Measurements from ENCODE around the gene SYTL1.

The SYTL1 gene, protein sequence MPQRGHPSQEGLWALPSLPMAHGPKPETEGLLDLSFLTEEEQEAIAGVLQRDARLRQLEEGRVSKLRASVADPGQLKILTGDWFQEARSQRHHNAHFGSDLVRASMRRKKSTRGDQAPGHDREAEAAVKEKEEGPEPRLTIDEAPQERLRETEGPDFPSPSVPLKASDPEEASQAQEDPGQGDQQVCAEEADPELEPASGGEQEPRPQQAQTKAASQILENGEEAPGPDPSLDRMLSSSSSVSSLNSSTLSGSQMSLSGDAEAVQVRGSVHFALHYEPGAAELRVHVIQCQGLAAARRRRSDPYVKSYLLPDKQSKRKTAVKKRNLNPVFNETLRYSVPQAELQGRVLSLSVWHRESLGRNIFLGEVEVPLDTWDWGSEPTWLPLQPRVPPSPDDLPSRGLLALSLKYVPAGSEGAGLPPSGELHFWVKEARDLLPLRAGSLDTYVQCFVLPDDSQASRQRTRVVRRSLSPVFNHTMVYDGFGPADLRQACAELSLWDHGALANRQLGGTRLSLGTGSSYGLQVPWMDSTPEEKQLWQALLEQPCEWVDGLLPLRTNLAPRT

GRCh38 chr1:27341525-27342252 lies at the start of gene SYTL1:
Gene SYTL1, plus strand, starts transcription at chr1:27342022. Its CDS starts 3,313 bp downstream, at chr1:27345335.
- DNase-seq (ENCODE audit: low read depth in 1 of 2, low spot score in 1 of 2) = peak; percentile 40 to 43

GRCh38 chr1:27292106-27292505 lies 49.7 kb upstream of the SYTL1 start:
- no peak for DNase-seq (ENCODE audit: low read depth in 1 of 2, low spot score in 1 of 2)

DNA sequence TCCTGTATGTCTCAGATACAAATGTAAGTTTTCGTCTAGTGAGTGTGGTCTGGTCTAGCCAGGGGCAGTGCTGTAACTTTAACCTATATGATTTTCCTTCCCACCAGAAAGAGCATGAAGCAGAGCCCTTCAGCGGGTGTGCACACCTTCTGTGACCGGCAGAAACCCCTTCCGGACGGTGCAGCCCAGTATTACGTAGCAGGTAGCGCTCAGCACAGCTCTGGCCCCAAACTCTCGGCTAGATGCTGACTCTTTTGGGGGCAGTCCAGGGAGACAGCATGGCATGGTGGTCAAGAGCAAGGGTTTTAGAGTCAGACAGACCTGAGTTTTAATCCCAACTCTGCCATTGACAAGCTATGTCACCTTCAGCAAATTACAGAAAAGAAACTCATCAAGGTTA lies 47.9 kb upstream of the SYTL1 start:
- no peak for DNase-seq (ENCODE audit: low read depth in 1 of 2, low spot score in 1 of 2)

DNA sequence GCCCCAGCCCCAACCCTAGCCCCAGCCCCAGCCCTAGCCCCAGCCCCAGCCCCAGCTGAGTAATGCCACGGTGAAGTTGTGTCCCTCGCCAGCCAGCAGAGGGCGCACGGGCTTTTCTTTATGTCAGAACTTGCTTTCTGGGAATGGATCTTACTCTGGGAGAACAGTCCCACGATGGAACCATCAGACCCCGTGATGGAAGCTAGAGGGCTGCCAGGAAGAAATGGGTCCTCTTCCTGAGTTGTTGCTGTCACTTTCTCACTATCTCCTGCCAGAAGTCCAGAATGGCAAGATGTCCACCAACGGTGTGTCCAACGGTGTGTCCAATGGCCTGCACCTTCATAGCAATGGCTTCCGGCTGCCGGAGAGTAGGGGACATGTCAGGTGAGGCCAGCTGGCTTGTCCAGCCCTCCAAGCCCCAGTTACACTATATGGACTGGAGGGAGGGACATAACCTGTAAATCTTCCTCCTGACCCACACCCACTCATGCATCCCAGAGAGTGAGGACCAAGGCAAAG lies 45.0 kb upstream of the SYTL1 start:
- DNase-seq (ENCODE audit: low read depth in 1 of 2, low spot score in 1 of 2) = peak; percentile 49 to 52

DNA sequence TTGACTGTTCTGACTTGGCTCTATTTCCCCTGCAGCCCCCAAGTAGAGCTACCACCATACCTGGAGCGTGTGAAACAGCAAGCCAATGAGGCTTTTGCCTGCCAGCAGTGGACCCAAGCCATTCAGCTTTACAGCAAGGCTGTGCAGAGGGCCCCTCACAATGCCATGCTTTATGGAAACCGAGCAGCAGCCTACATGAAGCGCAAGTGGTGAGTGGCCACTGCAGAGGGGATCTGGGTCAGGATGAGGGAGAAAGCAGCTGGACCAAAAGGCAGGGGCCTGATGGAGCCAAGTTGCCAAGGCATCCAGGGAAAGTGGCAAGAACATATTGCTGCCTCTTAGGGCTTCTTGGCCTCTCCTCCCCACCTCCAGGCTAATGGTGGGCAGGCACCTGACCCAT lies 43.9 kb upstream of the SYTL1 start:
- DNase-seq (ENCODE audit: low read depth in 1 of 2, low spot score in 1 of 2) = no peak

GRCh38 chr1:27298632-27299384 lies 43.0 kb upstream of the SYTL1 start:
- no peak for DNase-seq (ENCODE audit: low read depth in 1 of 2, low spot score in 1 of 2)

GRCh38 chr1:27299385-27300271 lies 42.2 kb upstream of the SYTL1 start:
- no peak for DNase-seq (ENCODE audit: low read depth in 1 of 2, low spot score in 1 of 2)

DNA sequence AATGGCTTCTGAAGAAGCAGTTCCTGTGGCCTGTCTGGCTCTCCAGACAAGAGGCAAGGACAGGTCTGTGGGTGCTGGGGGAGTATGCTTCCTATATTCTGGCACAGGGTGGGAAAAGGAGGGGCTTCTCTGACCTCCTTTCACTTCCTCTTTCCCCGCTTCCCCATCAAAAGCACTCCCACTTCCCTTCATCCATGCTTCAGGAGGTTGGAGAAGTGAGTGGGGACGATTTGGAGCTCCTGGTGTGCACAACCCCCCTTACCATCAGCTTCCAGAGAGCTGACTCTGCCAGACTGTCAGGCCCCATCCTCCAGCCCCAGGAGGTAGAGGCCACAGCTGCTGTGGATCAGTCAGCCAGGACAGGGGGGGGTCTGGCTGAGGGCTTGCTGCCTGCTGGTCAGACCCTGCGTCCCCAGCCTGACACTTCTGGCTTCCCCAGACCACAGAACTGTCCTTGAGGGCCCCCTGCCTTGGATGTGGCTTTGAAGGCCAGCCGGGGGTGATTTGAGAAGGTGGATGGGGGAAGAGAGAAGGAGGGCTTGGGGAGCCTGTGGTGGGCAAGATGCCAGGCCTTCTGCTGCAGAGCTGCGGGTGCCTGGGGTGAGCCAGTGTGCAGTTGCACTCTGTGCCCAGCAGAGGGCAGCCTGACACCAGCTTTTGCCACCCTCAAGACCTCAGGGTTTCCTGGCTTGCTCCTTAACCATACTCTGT lies 41.3 kb upstream of the SYTL1 start:
- peak; percentile 56 to 63 for DNase-seq (ENCODE audit: low read depth in 1 of 2, low spot score in 1 of 2)

GRCh38 chr1:27301052-27301422 lies 40.8 kb upstream of the SYTL1 start:
- no peak for DNase-seq (ENCODE audit: low read depth in 1 of 2, low spot score in 1 of 2)

DNA sequence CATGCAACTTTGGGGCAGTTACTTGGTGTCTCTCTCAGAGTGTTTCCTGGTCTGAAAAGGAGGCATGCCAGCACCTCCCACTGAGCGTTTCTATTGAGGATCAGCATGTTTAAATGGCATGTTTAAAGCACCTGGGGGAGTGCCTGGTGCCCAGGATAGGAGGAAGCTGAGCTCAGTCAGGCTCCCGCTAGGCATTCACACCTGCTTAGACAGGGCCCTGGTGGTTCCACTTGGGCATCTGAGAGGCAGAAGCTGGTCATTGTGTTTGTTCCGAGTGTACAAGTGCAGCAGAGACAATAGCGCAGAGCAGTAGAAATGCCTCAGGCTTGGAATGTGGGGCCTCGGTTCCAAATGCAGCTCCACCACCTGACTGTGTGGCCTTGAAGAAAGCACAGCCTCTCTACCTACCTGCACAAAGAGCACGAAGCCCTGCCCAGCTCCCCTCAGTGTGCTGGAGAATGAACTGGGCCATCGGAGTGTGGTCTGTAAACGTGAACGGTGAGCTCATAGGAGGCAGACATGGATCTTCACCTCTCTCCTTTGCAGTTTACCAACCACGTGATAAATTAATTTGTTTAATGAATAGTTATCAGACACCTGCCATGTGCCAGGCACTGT lies 40.1 kb upstream of the SYTL1 start:
- DNase-seq (ENCODE audit: low read depth in 1 of 2, low spot score in 1 of 2) = no peak

- DNase-seq (ENCODE audit: low read depth in 1 of 2, low spot score in 1 of 2) = no peak
These were observed 39.2 kb upstream of the SYTL1 start for GRCh38 chr1:27302612-27303011.

GRCh38 chr1:27303509-27303908 lies 38.3 kb upstream of the SYTL1 start:
- no peak for DNase-seq (ENCODE audit: low read depth in 1 of 2, low spot score in 1 of 2)

GRCh38 chr1:27306071-27306470 lies 35.8 kb upstream of the SYTL1 start:
- no peak for DNase-seq (ENCODE audit: low read depth in 1 of 2, low spot score in 1 of 2)

- DNase-seq (ENCODE audit: low read depth in 1 of 2, low spot score in 1 of 2) = no peak
These were observed 34.7 kb upstream of the SYTL1 start for GRCh38 chr1:27306892-27307761.

DNA sequence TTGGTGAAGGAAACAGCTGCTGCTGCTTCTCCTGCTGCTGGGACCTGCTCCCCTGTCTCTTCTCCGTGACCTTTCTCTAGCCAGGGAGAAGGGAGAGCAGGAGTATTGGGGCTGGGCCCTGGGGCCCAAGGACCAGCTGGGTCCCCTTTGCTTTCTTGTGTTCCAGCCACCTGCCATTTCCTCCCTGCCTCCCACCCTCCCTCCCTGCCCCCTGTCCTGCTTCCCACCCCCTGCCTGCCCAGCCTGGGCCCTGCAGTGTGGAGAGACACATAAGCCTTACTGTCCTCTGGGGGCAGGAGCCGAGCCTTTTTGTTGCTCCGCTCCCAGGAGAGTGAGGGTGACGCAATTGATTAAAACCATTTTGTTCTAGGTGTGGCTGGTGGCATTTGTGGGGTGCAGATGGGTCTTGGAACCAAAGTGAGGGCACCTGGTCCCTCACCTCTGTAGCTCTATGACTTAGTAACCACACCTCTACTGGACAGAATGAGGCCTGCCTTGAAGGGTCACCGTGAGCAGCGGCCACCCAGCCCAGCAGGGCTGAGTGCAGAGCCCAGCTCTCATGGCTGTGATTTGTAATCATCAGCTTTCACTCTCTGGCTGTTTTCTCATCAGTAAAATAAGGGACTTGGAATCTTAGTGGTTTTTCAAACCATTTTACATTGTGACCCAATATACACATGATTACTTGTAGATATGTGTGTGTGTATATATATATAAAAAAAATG lies 33.8 kb upstream of the SYTL1 start:
- no peak for DNase-seq (ENCODE audit: low read depth in 1 of 2, low spot score in 1 of 2)

DNA sequence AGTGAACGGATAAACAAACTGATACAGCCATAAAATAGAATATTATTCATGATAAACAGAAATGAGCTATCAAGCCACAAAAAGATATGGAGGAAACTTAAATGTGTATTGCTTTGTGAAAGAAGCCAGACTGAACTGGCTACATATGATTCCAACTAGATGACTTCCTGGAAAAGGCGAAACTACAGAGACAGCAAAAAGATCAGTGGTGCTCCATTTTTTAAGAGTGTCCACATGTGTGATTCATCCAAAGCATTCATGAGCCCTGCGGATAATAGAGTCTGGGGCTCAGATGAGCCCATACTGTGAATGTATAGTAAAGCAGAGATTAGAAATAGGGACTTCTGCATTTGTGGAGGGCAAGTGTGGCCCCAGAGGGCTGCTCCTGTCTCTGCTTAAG lies 27.7 kb upstream of the SYTL1 start:
- no peak for DNase-seq (ENCODE audit: low read depth in 1 of 2, low spot score in 1 of 2)

- no peak for DNase-seq (ENCODE audit: low read depth in 1 of 2, low spot score in 1 of 2)
These were observed 27.1 kb upstream of the SYTL1 start for GRCh38 chr1:27314737-27315136.

DNA sequence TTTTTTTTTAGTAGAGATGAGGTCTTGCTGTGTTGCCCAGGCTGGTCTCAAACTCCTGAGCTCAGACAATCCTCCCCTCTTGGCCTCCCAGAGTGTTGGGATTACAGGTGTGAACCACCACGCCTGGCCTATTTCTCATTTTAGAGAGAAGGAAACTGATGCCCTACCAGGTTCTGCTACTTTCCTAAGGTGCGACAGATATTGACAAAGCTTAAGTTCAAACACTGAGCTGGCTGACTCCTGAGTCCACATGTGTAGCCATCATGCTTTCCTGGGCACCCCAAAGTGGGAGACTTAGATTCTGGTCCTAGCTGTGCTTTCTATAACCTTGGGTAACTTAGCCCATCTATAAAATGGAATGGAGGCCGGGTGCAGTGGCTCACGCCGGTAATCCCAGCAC lies 25.0 kb upstream of the SYTL1 start:
- no peak for DNase-seq (ENCODE audit: low read depth in 1 of 2, low spot score in 1 of 2)
